Progenitor cell of endocrine pancreas (in vitro differentiated cells): ENCODE data around the gene OR2V1. TPM values are rescaled to one million over a fixed set of nuclear protein-coding genes. Genes with fewer than 3 reads are reported as not detected.

Experiments
- DNase-seq: peaks from one replicate; pipeline ENCODE4 v3.0.0; 2021; ENCODE audit warnings: low spot score; ENCODE audit not compliant: unreplicated experiment
- H3K27ac Mint-ChIP-seq: 2 replicates; pipeline ENCODE4 v1.8.0; 2021; ENCODE audit warnings: mild to moderate bottlenecking, moderate library complexity, mixed read lengths
- H3K27me3 Mint-ChIP-seq: 2 replicates; pipeline ENCODE4 v1.8.0; 2021; ENCODE audit warnings: mixed read lengths
- H3K36me3 Mint-ChIP-seq: 2 replicates; pipeline ENCODE4 v1.8.0; 2022; ENCODE audit warnings: mixed read lengths; ENCODE audit not compliant: insufficient read depth
- H3K4me1 Mint-ChIP-seq: 2 replicates; pipeline ENCODE4 v1.8.0; 2021; ENCODE audit warnings: low read depth, mixed read lengths
- H3K4me3 Mint-ChIP-seq: 2 replicates; pipeline ENCODE4 v1.8.0; 2021; ENCODE audit warnings: low read depth, mild to moderate bottlenecking, moderate library complexity, mixed read lengths
- H3K9me3 Mint-ChIP-seq: 2 replicates; pipeline ENCODE4 v1.8.0; 2021; ENCODE audit warnings: low read depth, mixed read lengths
- total RNA-seq: library from RNA; stranded (reverse); gene quantifications from 2 replicates; pipeline ENCODE4 v1.2.1, GENCODE V29; 2021
- TF ChIP-seq, protein P1 (sequence below): fragments of 200-600 bp; sonication (generic); IDR thresholded peaks from one replicate; pipeline ENCODE4 v1.5.0; 2021; ENCODE audit warnings: antibody characterized with exemption, mild to moderate bottlenecking; ENCODE audit not compliant: unreplicated experiment

Gene OR2V1
- total RNA-seq, 1 donor from 2014 or later = not detected

DNA sequence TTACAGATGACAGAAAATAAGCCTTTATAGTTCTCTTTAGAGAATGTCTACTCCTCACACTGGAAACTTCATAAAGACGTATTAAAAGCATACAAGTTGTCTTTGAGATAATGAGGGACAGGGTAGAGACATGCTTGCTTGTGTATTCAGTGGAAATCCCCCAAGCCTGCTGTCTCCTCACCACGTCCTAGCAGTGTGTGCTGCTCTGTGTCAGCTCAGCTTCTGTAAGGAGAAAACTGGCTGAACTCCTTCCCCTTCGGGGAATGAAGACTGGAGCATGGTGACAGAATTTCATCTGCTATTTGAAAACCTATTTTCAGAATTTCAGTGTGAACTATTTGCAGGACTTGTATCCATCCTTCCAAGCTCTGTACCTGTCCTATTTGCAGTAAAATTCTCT lies 25.8 kb upstream of the OR2V1 start:
- TF ChIP-seq, protein P1, sequence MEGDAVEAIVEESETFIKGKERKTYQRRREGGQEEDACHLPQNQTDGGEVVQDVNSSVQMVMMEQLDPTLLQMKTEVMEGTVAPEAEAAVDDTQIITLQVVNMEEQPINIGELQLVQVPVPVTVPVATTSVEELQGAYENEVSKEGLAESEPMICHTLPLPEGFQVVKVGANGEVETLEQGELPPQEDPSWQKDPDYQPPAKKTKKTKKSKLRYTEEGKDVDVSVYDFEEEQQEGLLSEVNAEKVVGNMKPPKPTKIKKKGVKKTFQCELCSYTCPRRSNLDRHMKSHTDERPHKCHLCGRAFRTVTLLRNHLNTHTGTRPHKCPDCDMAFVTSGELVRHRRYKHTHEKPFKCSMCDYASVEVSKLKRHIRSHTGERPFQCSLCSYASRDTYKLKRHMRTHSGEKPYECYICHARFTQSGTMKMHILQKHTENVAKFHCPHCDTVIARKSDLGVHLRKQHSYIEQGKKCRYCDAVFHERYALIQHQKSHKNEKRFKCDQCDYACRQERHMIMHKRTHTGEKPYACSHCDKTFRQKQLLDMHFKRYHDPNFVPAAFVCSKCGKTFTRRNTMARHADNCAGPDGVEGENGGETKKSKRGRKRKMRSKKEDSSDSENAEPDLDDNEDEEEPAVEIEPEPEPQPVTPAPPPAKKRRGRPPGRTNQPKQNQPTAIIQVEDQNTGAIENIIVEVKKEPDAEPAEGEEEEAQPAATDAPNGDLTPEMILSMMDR = no peak
- Mint-ChIP-seq H3K4me1 (peaks cover 1% of the 10 kb centered on the region), H3K4me3 (no peak overlapping the region), H3K27ac (no peak overlapping the region), H3K36me3 (no peaks in the 10 kb centered on the region), H3K27me3 (peaks cover 55% of the 10 kb centered on the region), H3K9me3 (peaks cover 2% of the 10 kb centered on the region)
- DNase-seq = no peak

DNA sequence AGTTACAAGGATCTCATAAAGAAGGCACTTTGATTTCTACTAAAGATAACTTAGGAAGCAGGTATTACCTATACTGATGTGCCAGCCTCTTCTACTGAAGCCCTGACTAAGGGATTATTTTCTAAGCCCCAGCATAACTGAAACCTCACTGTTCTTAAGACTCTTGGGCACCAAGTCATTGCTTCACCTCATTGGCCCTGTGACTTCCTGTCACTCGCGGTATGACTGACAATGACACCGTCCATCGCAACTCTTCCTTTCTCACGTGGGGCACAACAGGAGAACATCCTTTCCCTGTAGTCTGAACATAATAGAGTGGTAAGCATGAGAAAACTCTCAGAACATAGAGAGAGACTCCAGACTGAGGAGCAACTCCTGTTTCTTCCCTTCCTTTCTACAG lies 22.8 kb upstream of the OR2V1 start:
- Mint-ChIP-seq H3K27ac (no peak overlapping the region), H3K36me3 (no peaks in the 10 kb centered on the region), H3K27me3 (peaks cover 73% of the 10 kb centered on the region), H3K4me1 (no peaks in the 10 kb centered on the region), H3K9me3 (peaks cover 2% of the 10 kb centered on the region), H3K4me3 (no peak overlapping the region)
- TF ChIP-seq, protein P1 = no peak
- no peak for DNase-seq

DNA sequence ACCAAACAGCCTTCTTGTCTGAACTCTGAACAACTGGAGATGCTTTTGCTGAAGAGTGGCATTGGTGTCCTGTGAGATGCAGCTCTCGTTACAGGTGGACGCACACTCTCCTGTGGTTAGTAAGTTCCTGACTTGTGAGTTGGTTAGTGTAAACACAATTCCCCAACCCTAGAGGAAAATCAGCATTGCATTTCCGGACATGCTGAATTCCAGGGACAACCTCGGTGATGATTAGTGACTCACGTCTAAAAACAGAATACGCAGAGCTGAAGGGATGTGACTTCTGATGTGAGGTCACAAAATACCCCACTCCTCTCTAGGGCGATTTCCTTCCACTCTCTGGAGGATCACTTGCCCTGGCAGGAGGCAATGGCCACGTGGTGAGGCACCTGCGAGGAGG lies 21.4 kb upstream of the OR2V1 start:
- no peak overlapping the region for H3K4me3 Mint-ChIP-seq
- TF ChIP-seq, protein P1 = no peak
- H3K27me3 Mint-ChIP-seq = peaks cover 75% of the 10 kb centered on the region
- no peaks in the 10 kb centered on the region for H3K4me1 Mint-ChIP-seq
- no peaks in the 10 kb centered on the region for H3K36me3 Mint-ChIP-seq
- no peak for DNase-seq
- no peak overlapping the region for H3K27ac Mint-ChIP-seq
- peaks cover 2% of the 10 kb centered on the region for H3K9me3 Mint-ChIP-seq

DNA sequence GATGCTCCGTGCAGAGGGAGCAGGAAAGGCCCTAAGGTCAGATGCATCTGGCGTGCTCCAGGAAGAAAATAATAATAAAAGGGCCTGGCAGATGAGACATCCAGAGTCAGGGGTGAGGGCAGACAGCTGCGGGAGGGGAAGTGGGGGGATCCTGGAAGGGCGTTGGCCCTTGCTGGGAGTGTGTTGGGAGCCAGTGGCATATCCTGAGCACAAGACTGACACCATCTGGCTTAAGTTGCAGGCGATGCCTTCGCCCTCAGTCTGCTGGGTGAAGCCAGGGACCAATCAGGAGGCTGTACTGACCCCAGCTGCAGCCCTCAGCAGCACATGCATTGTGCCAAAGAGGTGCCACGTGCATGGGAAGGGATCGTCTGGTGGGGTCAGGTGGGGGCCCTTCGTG lies 20.2 kb upstream of the OR2V1 start:
- peaks cover 2% of the 10 kb centered on the region for H3K9me3 Mint-ChIP-seq
- H3K4me3 Mint-ChIP-seq = no peak overlapping the region
- H3K36me3 Mint-ChIP-seq = no peaks in the 10 kb centered on the region
- H3K4me1 Mint-ChIP-seq = no peaks in the 10 kb centered on the region
- DNase-seq = no peak
- TF ChIP-seq, protein P1 = no peak
- H3K27ac Mint-ChIP-seq = no peak overlapping the region
- peaks cover 72% of the 10 kb centered on the region for H3K27me3 Mint-ChIP-seq

DNA sequence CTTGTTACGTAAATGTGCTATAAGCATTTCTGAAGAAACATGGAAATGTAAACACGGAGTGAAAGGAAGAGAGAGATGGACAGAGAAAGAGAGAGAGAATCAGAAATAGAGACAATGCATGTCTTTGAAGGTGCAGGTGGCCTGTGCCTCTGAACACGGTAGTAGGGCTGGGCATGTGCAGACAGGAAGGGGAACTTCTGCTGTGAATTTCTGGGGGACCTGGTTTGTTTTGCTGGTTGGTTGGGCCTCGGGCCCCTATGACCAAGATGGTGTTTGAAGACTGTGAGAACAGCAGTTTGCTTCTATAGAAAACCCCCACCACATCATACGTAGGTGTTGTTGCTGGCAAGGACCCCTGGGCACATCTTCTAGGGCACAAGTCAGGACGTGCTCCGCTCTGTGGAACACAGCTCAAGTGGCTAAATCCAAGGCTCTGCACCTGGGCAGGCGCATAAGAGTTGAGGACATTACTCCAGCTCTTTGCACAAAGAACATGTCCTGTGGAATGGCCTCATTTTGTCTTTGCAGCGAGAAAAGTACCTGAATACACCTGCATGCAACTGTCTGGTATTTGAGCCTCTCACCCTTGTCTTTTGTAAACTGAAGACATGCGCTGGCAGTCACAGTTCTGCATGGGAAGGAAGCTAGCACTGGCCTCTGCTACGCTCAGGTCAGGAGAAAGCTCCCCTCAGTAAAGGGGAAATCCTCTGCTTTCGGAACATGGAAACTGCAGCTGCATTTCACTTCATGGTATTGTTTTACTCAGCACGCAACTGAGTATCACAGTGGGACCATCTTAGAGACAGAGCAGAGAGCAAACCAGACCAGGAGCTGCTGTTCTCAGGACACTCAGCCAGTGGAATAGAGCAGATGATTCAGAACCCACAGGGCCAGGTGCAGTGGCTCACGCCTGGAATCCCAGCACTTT lies 19.1 kb upstream of the OR2V1 start:
- peaks cover 61% of the 10 kb centered on the region for H3K27me3 Mint-ChIP-seq
- H3K27ac Mint-ChIP-seq = no peak overlapping the region
- H3K4me3 Mint-ChIP-seq = no peak overlapping the region
- no peaks in the 10 kb centered on the region for H3K36me3 Mint-ChIP-seq
- DNase-seq = no peak
- TF ChIP-seq, protein P1 = no peak
- H3K9me3 Mint-ChIP-seq = peaks cover 5% of the 10 kb centered on the region
- H3K4me1 Mint-ChIP-seq = no peaks in the 10 kb centered on the region
